H9 (cell line): Measurements from ENCODE around the gene BEGAIN. TPM values are rescaled to one million over a fixed set of nuclear protein-coding genes. Genes with fewer than 3 reads are reported as not detected.

Experiments
- DNase-seq: peaks from one replicate; pipeline ENCODE4 v3.0.0-alpha.2; 2017
- H2AFZ ChIP-seq: one replicate; pipeline ENCODE4 v1.6.1; 2013; ENCODE audit warnings: mild to moderate bottlenecking, low read length, control low read depth, moderate library complexity
- H2AK5ac ChIP-seq: 2 replicates; pipeline ENCODE4 v1.6.1; 2013; ENCODE audit warnings: low read length, control low read depth, mixed read lengths; ENCODE audit not compliant: insufficient read length
- H2BK120ac ChIP-seq: one replicate; pipeline ENCODE4 v1.6.1; 2013; ENCODE audit warnings: low read depth, mild to moderate bottlenecking, low read length, control low read depth, inconsistent platforms; ENCODE audit not compliant: poor library complexity, severe bottlenecking
- H2BK12ac ChIP-seq: 2 replicates; pipeline ENCODE4 v1.6.1; 2013; ENCODE audit warnings: low read length, control low read depth, mixed read lengths, low read depth; ENCODE audit not compliant: insufficient read length
- H2BK15ac ChIP-seq: 2 replicates; pipeline ENCODE4 v1.6.1; 2013; ENCODE audit warnings: low read depth, low read length, control low read depth
- H2BK20ac ChIP-seq: one replicate; pipeline ENCODE4 v1.6.1; 2013; ENCODE audit warnings: low read depth, mild to moderate bottlenecking, low read length, control low read depth, inconsistent platforms; ENCODE audit not compliant: poor library complexity, severe bottlenecking
- H2BK5ac ChIP-seq: 2 replicates; pipeline ENCODE4 v1.6.1; 2013; ENCODE audit warnings: low read length, control low read depth, mixed read lengths; ENCODE audit not compliant: insufficient read length
- H3K14ac ChIP-seq: 2 replicates; pipeline ENCODE4 v1.6.1; 2013; ENCODE audit warnings: low read length, control low read depth; ENCODE audit not compliant: insufficient read depth
- H3K18ac ChIP-seq: 2 replicates; pipeline ENCODE4 v1.6.1; 2013; ENCODE audit warnings: low read depth, mild to moderate bottlenecking, mixed read lengths, low read length, control low read depth; ENCODE audit not compliant: insufficient read length
- H3K23ac ChIP-seq: 2 replicates; pipeline ENCODE4 v1.6.1; 2013; ENCODE audit warnings: low read length, control low read depth, mixed read lengths, low read depth; ENCODE audit not compliant: insufficient read length
- H3K23me2 ChIP-seq: 2 replicates; pipeline ENCODE4 v1.6.1; 2013; ENCODE audit warnings: low read depth, mild to moderate bottlenecking, mixed read lengths, low read length, control low read depth; ENCODE audit not compliant: insufficient read length, poor library complexity, severe bottlenecking
- H3K27ac ChIP-seq: 2 replicates; pipeline ENCODE4 v1.5.1; 2013; ENCODE audit warnings: low read length, control low read depth, mixed read lengths, low read depth; ENCODE audit not compliant: insufficient read length
- H3K27me3 ChIP-seq: 2 replicates; pipeline ENCODE4 v1.6.1; 2013; ENCODE audit warnings: low read length, control low read depth, inconsistent platforms; ENCODE audit not compliant: insufficient read depth
- H3K4ac ChIP-seq: 2 replicates; pipeline ENCODE4 v1.6.1; 2013; ENCODE audit warnings: low read depth, mild to moderate bottlenecking, control low read depth, inconsistent platforms, low read length, moderate library complexity
- H3K4me1 ChIP-seq: 2 replicates; pipeline ENCODE4 v1.6.1; 2013; ENCODE audit warnings: low read length, control low read depth, inconsistent platforms; ENCODE audit not compliant: insufficient read depth
- H3K4me2 ChIP-seq: 2 replicates; pipeline ENCODE4 v1.6.1; 2013; ENCODE audit warnings: low read length, control low read depth, mixed read lengths; ENCODE audit not compliant: insufficient read length, insufficient read depth
- H3K56ac ChIP-seq: 2 replicates; pipeline ENCODE4 v1.6.1; 2013; ENCODE audit warnings: low read depth, mild to moderate bottlenecking, mixed read lengths, low read length, control low read depth; ENCODE audit not compliant: insufficient read length
- H3K79me1 ChIP-seq: 2 replicates; pipeline ENCODE4 v1.6.1; 2013; ENCODE audit warnings: low read depth, mild to moderate bottlenecking, moderate library complexity, low read length, control low read depth, inconsistent platforms; ENCODE audit not compliant: insufficient read depth, poor library complexity, severe bottlenecking
- H3K79me2 ChIP-seq: 2 replicates; pipeline ENCODE4 v1.6.1; 2013; ENCODE audit warnings: low read length, control low read depth, inconsistent platforms; ENCODE audit not compliant: insufficient read depth
- H3K9ac ChIP-seq: 2 replicates; pipeline ENCODE4 v1.6.1; 2013; ENCODE audit warnings: low read length, control low read depth, mixed read lengths; ENCODE audit not compliant: insufficient read length; ENCODE audit errors: extremely low read depth
- H3K9me3 ChIP-seq: one replicate; pipeline ENCODE4 v1.6.1; 2013; ENCODE audit warnings: low read depth, low read length, inconsistent platforms; ENCODE audit not compliant: control insufficient read depth
- H3T11ph ChIP-seq: one replicate; pipeline ENCODE4 v1.6.1; 2013; ENCODE audit warnings: mild to moderate bottlenecking, low read length, control low read depth, inconsistent platforms
- H4K20me1 ChIP-seq: one replicate; pipeline ENCODE4 v1.6.1; 2013; ENCODE audit not compliant: control insufficient read depth, insufficient read length, insufficient read depth
- H4K5ac ChIP-seq: 2 replicates; pipeline ENCODE4 v1.6.1; 2013; ENCODE audit warnings: low read depth, mild to moderate bottlenecking, mixed read lengths, low read length, control low read depth; ENCODE audit not compliant: insufficient read length
- H4K8ac ChIP-seq: replicated peaks from 2 replicates; pipeline ENCODE4 v1.6.1; 2013; ENCODE audit warnings: low read length, control low read depth, mixed read lengths, low read depth; ENCODE audit not compliant: insufficient read length
- H4K91ac ChIP-seq: 2 replicates; pipeline ENCODE4 v1.6.1; 2013; ENCODE audit warnings: low read depth, mild to moderate bottlenecking, moderate library complexity, mixed read lengths, low read length, control low read depth; ENCODE audit not compliant: insufficient read length
- H3K27ac Mint-ChIP-seq, 3 experiments: 2 replicates in 2 of 3; 3 replicates in 1 of 3; pipeline ENCODE4 v1.8.0; 2020 to 2021; ENCODE audit warnings: mixed read lengths in 3 of 3, mild to moderate bottlenecking in 1 of 3, moderate library complexity in 1 of 3
- H3K27me3 Mint-ChIP-seq: 2 replicates; pipeline ENCODE4 v1.8.0; 2021; ENCODE audit warnings: low read depth, mild to moderate bottlenecking, moderate library complexity, mixed read lengths
- H3K36me3 Mint-ChIP-seq, 3 experiments: 2 replicates in 2 of 3; 3 replicates in 1 of 3; pipeline ENCODE4 v1.8.0; 2020 to 2021; ENCODE audit warnings: low read depth in 3 of 3, mixed read lengths in 3 of 3; ENCODE audit not compliant: insufficient read depth in 1 of 3
- H3K4me1 Mint-ChIP-seq, 2 experiments: 2 replicates each; pipeline ENCODE4 v1.8.0; 2020; ENCODE audit warnings: mixed read lengths in 2 of 2
- H3K4me3 Mint-ChIP-seq, 2 experiments: 2 replicates in 1 of 2; 3 replicates in 1 of 2; pipeline ENCODE4 v1.8.0; 2020 to 2021; ENCODE audit warnings: mild to moderate bottlenecking in 2 of 2, mixed read lengths in 2 of 2, moderate library complexity in 1 of 2
- H3K9me3 Mint-ChIP-seq, 2 experiments: 2 replicates in 1 of 2; 3 replicates in 1 of 2; pipeline ENCODE4 v1.8.0; 2020; ENCODE audit warnings: mild to moderate bottlenecking in 2 of 2, mixed read lengths in 2 of 2, moderate library complexity in 1 of 2
- CTCF ChIP-seq: fragments of 200-600 bp; sonication (generic); conservative IDR thresholded peaks from 3 replicates; pipeline ENCODE4 v1.8.0; 2021; ENCODE audit warnings: antibody characterized with exemption, mild to moderate bottlenecking
- WGBS: extraction: QIAGEN DNeasy Blood & Tissue Kit; methylation state at CpG from one replicate; pipeline ENCODE4 v1.1.7; 2013; ENCODE audit warnings: missing lambda C conversion rate, low lambda C conversion rate, mixed read lengths; ENCODE audit not compliant: insufficient read length; ENCODE audit errors: extremely low coverage; 5-methylcytosine and 5-hydroxymethylcytosine counted together
- total RNA-seq: library from RNA; stranded (reverse); gene quantifications from 2 replicates; pipeline ENCODE4 v1.2.1, GENCODE V29; 2021

BEGAIN gene
- total RNA-seq, 1 experiment from 2014 or later: 2.6 TPM

GRCh38 chr14:100618318-100618693 lies 31.1 kb upstream of the BEGAIN start:
- Histone ChIP-seq H4K5ac (no peak overlapping the region), H3K4ac (no peak overlapping the region), H4K91ac (no peak overlapping the region), H2AK5ac (no peak overlapping the region), H3K4me2 (no peak overlapping the region), H4K8ac (no peak overlapping the region), H2BK5ac (no peak overlapping the region), H3K18ac (no peak overlapping the region), H3K9ac (no peak overlapping the region), H3K27ac (no peak overlapping the region), H3K79me1 (no peaks in the 10 kb centered on the region), H2BK20ac (no peak overlapping the region), H2AFZ (no peak overlapping the region), H3K27me3 (no peaks in the 10 kb centered on the region), H2BK15ac (no peak overlapping the region), H3K23ac (no peak overlapping the region), H2BK12ac (no peak overlapping the region), H3K56ac (no peak overlapping the region), H3T11ph (no peak overlapping the region), H2BK120ac (no peak overlapping the region), H3K79me2 (no peaks in the 10 kb centered on the region), H3K9me3 (no peaks in the 10 kb centered on the region), H3K23me2 (no peaks in the 10 kb centered on the region), H4K20me1 (no peaks in the 10 kb centered on the region), H3K14ac (no peak overlapping the region), H3K4me1 (peaks cover 2% of the 10 kb centered on the region; the same call in 1 of the 2 replicates)
- TF ChIP-seq CTCF: no peak
- H3K27ac Mint-ChIP-seq: no peak overlapping the region
- H3K36me3 Mint-ChIP-seq: no peaks in the 10 kb centered on the region
- peaks cover 11 to 15% of the 10 kb centered on the region in 2 experiments for H3K4me1 Mint-ChIP-seq
- H3K4me3 Mint-ChIP-seq: no peak overlapping the region
- no CpG with 5 or more reads among the region's 9 CpGs for WGBS
- H3K9me3 Mint-ChIP-seq: no peaks in the 10 kb centered on the region; a peak in 2 of 5 replicates
- peaks cover 43% of the 10 kb centered on the region for H3K27me3 Mint-ChIP-seq
- no peak for DNase-seq
